ENCODE results near the gene BUB1. TPM values are rescaled to one million over a fixed set of nuclear protein-coding genes. Genes with fewer than 3 reads are reported as not detected.
"Not testable (repeated sequence)": the region's sequence is repeated elsewhere in the genome, so short reads cannot be mapped to it uniquely, and the experiment has no call there.

BUB1 gene
- total and polyA plus RNA-seq, 4 donors = 1.6 to 12.4 (median 2.7) TPM

DNA sequence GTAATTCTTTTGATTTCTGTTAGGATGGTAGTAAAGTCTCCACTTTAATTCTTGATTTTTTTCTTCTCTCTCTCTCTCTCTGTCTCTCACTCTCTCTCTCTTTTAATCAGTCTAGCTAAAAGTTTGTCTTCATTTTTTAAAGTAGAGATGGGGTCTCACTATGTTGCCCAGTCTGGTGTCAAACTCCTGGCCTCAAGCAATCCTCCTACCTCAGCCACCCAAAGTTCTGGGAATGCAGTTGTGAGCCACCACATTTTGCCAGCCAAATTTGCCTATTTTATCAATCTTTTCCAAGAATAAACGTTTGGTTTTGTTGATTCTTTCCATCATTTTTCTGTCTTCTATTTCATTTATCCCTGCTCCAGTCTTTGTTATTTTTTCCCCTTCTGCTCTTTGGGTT, 30.6 kb upstream of the BUB1 start:
- H3K27me3 ChIP-seq (ENCODE audit: control insufficient read depth in 3 of 3, insufficient read depth in 3 of 3, low read length in 2 of 3) = no peaks in the 10 kb centered on the region
- 42 to 54% methylated on average over 1 of the region's 1 CpG for WGBS, 2 donors
- ATAC-seq (ENCODE audit: insufficient read depth, low FRiP score) (no peak), DNase-seq (no peak)
- H3K9ac ChIP-seq (ENCODE audit: insufficient read depth in 1 of 2, low read length in 2 of 2) = no peak overlapping the region
- H3K4me1 ChIP-seq (ENCODE audit: control insufficient read depth in 5 of 5, insufficient read depth in 5 of 5, low read length in 5 of 5) = peaks cover 0 to 4% (median 0%) of the 10 kb centered on the region in 5 donors
- TF ChIP-seq, protein P1, sequence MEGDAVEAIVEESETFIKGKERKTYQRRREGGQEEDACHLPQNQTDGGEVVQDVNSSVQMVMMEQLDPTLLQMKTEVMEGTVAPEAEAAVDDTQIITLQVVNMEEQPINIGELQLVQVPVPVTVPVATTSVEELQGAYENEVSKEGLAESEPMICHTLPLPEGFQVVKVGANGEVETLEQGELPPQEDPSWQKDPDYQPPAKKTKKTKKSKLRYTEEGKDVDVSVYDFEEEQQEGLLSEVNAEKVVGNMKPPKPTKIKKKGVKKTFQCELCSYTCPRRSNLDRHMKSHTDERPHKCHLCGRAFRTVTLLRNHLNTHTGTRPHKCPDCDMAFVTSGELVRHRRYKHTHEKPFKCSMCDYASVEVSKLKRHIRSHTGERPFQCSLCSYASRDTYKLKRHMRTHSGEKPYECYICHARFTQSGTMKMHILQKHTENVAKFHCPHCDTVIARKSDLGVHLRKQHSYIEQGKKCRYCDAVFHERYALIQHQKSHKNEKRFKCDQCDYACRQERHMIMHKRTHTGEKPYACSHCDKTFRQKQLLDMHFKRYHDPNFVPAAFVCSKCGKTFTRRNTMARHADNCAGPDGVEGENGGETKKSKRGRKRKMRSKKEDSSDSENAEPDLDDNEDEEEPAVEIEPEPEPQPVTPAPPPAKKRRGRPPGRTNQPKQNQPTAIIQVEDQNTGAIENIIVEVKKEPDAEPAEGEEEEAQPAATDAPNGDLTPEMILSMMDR (IDR thresholded peaks at IDR 0.05; ENCODE audit: control extremely low read depth, extremely low read depth) = no peak
- H3K9me3 ChIP-seq (ENCODE audit: control insufficient read depth in 4 of 4, insufficient read depth in 3 of 4, low read length in 3 of 4) = no peaks in the 10 kb centered on the region
- no peaks in the 10 kb centered on the region for H3K36me3 ChIP-seq (ENCODE audit: control insufficient read depth in 4 of 4, insufficient read depth in 4 of 4, low read length in 4 of 4)
- no peak overlapping the region for H3K4me3 ChIP-seq
- no peak overlapping the region for H3K27ac ChIP-seq (ENCODE audit: low read depth in 1 of 2, low read length in 1 of 2)

DNA sequence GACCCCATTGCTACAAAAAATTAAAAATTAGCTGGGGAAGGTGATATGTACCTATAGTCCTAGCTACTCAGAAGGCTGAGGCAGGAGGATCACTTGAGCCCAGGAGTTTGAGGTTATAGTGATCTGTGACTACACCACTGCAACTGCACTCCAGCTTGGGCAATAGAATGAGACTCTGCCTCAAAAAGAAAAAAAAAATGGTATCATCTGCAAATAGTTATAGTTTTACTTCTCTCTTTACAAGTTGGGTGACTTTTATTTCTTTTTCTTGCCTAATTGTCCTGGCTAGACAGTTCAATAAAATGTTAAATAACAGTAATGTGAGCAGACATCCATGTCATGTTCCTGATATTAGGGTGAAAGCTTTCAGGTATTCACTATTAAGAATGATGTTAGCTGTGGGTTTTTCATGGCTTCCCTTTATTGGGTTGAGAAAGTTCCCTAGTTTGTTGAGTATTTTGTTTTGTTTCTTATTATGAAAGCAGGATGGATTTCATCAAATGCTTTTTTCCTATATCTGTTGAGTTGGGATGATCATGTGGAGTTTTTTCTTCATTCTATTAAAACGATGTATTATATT, 29.6 kb upstream of the BUB1 start:
- Histone ChIP-seq H3K4me3 (no peak overlapping the region), H3K27ac (ENCODE audit: low read depth in 1 of 2, low read length in 1 of 2) (no peak overlapping the region), H3K9ac (ENCODE audit: insufficient read depth in 1 of 2, low read length in 2 of 2) (no peak overlapping the region), H3K9me3 (ENCODE audit: control insufficient read depth in 4 of 4, insufficient read depth in 3 of 4, low read length in 3 of 4) (no peaks in the 10 kb centered on the region), H3K4me1 (ENCODE audit: control insufficient read depth in 5 of 5, insufficient read depth in 5 of 5, low read length in 5 of 5) (peaks cover 0 to 4% (median 0%) of the 10 kb centered on the region in 5 donors), H3K36me3 (ENCODE audit: control insufficient read depth in 4 of 4, insufficient read depth in 4 of 4, low read length in 4 of 4) (no peaks in the 10 kb centered on the region), H3K27me3 (ENCODE audit: control insufficient read depth in 3 of 3, insufficient read depth in 3 of 3, low read length in 2 of 3) (no peaks in the 10 kb centered on the region)
- DNase-seq (no peak), ATAC-seq (ENCODE audit: insufficient read depth, low FRiP score) (no peak)
- WGBS, 2 donors = 24 to 85% methylated on average over 1 of the region's 1 CpG
- TF ChIP-seq, protein P1 (IDR thresholded peaks at IDR 0.05; ENCODE audit: control extremely low read depth, extremely low read depth) = no peak

GRCh38 chr2:110702514-110703380, 24.9 kb upstream of the BUB1 start:
- DNase-seq = no peak

GRCh38 chr2:110698253-110698652, 20.4 kb upstream of the BUB1 start:
- not testable (repeated sequence) for DNase-seq; H3K4me3 ChIP-seq; H3K9ac ChIP-seq (ENCODE audit: insufficient read depth in 1 of 2, low read length in 2 of 2); H3K36me3 ChIP-seq (ENCODE audit: control insufficient read depth in 4 of 4, insufficient read depth in 4 of 4, low read length in 4 of 4); H3K27ac ChIP-seq (ENCODE audit: low read depth in 1 of 2, low read length in 1 of 2); H3K27me3 ChIP-seq (ENCODE audit: control insufficient read depth in 3 of 3, insufficient read depth in 3 of 3, low read length in 2 of 3); H3K9me3 ChIP-seq (ENCODE audit: control insufficient read depth in 4 of 4, insufficient read depth in 3 of 4, low read length in 3 of 4); ATAC-seq (ENCODE audit: insufficient read depth, low FRiP score)
- peaks cover 0 to 14% (median 0%) of the 10 kb centered on the region in 5 donors for H3K4me1 ChIP-seq (ENCODE audit: control insufficient read depth in 5 of 5, insufficient read depth in 5 of 5, low read length in 5 of 5)
- no CpG with 5 or more reads among the region's 6 CpGs for WGBS, 2 donors

More at GRCh38 chr2:110702514-110703380, 24.9 kb upstream of the BUB1 start:
- Histone ChIP-seq H3K27ac (ENCODE audit: low read depth in 1 of 2, low read length in 1 of 2) (no peak overlapping the region), H3K27me3 (ENCODE audit: control insufficient read depth in 3 of 3, insufficient read depth in 3 of 3, low read length in 2 of 3) (no peaks in the 10 kb centered on the region), H3K9ac (ENCODE audit: insufficient read depth in 1 of 2, low read length in 2 of 2) (no peak overlapping the region), H3K4me3 (no peak overlapping the region), H3K36me3 (ENCODE audit: control insufficient read depth in 4 of 4, insufficient read depth in 4 of 4, low read length in 4 of 4) (no peaks in the 10 kb centered on the region), H3K9me3 (ENCODE audit: control insufficient read depth in 4 of 4, insufficient read depth in 3 of 4, low read length in 3 of 4) (no peaks in the 10 kb centered on the region), H3K4me1 (ENCODE audit: control insufficient read depth in 5 of 5, insufficient read depth in 5 of 5, low read length in 5 of 5) (no peaks in the 10 kb centered on the region)
- TF ChIP-seq, protein P1 (IDR thresholded peaks at IDR 0.05; ENCODE audit: control extremely low read depth, extremely low read depth) = no peak
- no peak for ATAC-seq (ENCODE audit: insufficient read depth, low FRiP score)
- 45 to 51% methylated on average over 2 of the region's 2 CpGs for WGBS, 2 donors

- H3K4me3 ChIP-seq; H3K9me3 ChIP-seq (ENCODE audit: control insufficient read depth in 4 of 4, insufficient read depth in 3 of 4, low read length in 3 of 4); H3K9ac ChIP-seq (ENCODE audit: insufficient read depth in 1 of 2, low read length in 2 of 2); H3K36me3 ChIP-seq (ENCODE audit: control insufficient read depth in 4 of 4, insufficient read depth in 4 of 4, low read length in 4 of 4); H3K27me3 ChIP-seq (ENCODE audit: control insufficient read depth in 3 of 3, insufficient read depth in 3 of 3, low read length in 2 of 3); H3K27ac ChIP-seq (ENCODE audit: low read depth in 1 of 2, low read length in 1 of 2); ATAC-seq (ENCODE audit: insufficient read depth, low FRiP score): not testable (repeated sequence)
- peak; percentile 70 to 83 (median 80) for DNase-seq
- H3K4me1 ChIP-seq (ENCODE audit: control insufficient read depth in 5 of 5, insufficient read depth in 5 of 5, low read length in 5 of 5) = peaks cover 0 to 14% (median 0%) of the 10 kb centered on the region in 5 donors
- 30 to 31% methylated on average over 4 to 5 of the region's 5 CpGs for WGBS, 2 donors
Observed at GRCh38 chr2:110695146-110695898, 17.5 kb upstream of the BUB1 start.
